ENCODE measurements around the gene EIPR1. TPM values are rescaled to one million over a fixed set of nuclear protein-coding genes. Genes with fewer than 3 reads are reported as not detected.
A peak's percentile ranks its signal among the peaks of the same experiment; 100 is the strongest.

EIPR1 gene
- total and polyA plus RNA-seq, 2 of the 13 experiments (the other 11 are each of a cell fraction or from before 2014, with no cell fraction given) = 70.0 to 96.3 TPM

DNA sequence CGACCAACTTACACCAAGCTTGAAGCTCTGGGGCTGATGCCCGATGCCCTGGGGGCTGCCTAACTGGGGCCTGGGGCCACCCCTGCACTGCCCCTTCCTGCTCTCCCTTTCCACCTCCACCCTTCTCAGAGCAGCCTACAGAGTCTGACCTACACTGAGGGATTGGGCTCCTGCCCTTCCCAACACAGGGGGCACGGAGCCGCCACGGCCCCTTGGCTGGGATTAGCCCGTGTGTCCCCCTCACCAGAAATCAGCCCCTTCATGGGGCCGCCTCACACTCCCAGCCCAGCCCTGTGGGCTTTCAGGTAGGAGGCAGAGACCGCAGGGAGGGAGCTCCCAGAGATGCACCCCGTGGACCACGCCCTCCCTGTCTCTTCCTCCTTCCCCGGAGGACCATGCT is 198.0 kb downstream of the EIPR1 start:
- FAIRE-seq (no peak), ATAC-seq (no peak)

DNA sequence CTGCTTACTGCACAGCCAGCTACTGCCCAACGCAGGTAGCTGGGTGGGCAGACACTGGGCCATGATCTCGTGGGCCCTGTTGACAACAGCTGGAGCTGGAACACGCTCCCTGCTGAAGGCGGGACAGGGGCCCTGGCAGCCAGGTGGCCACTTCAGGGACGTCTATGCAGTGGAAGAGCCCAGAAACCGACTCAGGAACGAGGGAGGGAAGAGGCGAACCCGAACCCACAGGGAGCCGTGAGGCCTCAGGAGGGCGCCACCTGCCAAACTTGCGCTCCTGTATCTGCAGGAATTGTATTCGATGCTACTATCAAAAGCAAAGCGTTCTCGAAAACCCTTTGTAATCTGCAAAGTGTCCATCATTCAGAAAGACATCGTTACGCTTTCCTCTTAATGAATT is 198.4 kb downstream of the EIPR1 start:
- no peaks in the 10 kb centered on the region; the same call in 1 of the 2 replicates for H4K20me1 ChIP-seq (ENCODE audit: insufficient read depth, low read length)
- H3K27ac ChIP-seq (ENCODE audit: extremely low read length, insufficient read depth, low read length) = no peak overlapping the region
- H3K9me3 ChIP-seq (ENCODE audit: low read length) = no peaks in the 10 kb centered on the region
- no TSS peak for BruUV-seq (replicated peaks)
- H3K4me1 ChIP-seq (ENCODE audit: insufficient read depth, low read length) = no peaks in the 10 kb centered on the region
- H3K27me3 ChIP-seq (ENCODE audit: control insufficient read depth in 1 of 2, insufficient read depth in 2 of 2, low read length in 2 of 2) = no peaks in the 10 kb centered on the region
- DNase-seq (ENCODE audit: low spot score) (no peak), FAIRE-seq (no peak), ATAC-seq (peak; percentile 20; the same call in 2 of the 3 replicates)
- no peak overlapping the region for H3K4me3 ChIP-seq (replicated peaks in 1 of 3; ENCODE audit: insufficient read depth in 1 of 3, low read depth in 2 of 3, low read length in 3 of 3)
- intact Hi-C loops (cut with micrococcal nuclease; ENCODE audit: unreplicated experiment) (no loop called here), in situ Hi-C loops (cut with HindIII; ENCODE audit: extremely low pct_ligation_motif_present, low pct_unique_long_range_greater_than_20kb) (no loop called here)
- H3K9ac ChIP-seq (ENCODE audit: insufficient read depth, low read depth, low read length) = no peak overlapping the region
- ChIA-PET POLR2A (no interaction called here), CTCF (ENCODE audit: low intra/inter-chr PET ratio, low total read pairs) (no interaction called here)
- H3K79me2 ChIP-seq (ENCODE audit: insufficient read depth, low read length) = no peaks in the 10 kb centered on the region
- H3K36me3 ChIP-seq (replicated peaks in 1 of 2; ENCODE audit: control insufficient read depth in 1 of 2, insufficient read depth in 2 of 2, low read length in 2 of 2) = peaks cover 4 to 8% of the 10 kb centered on the region in 2 experiments; a peak in 3 of 5 replicates
- WGBS (ENCODE audit: low lambda C conversion rate) = 92% methylated on average over 16 of the region's 17 CpGs
- no peak overlapping the region for H2AFZ ChIP-seq (ENCODE audit: low read length)
- H3K4me2 ChIP-seq (ENCODE audit: low read depth, low read length) = no peak overlapping the region
- no peak for TF ChIP-seq ZSCAN22 (CRISPR knock-in tag; IDR thresholded peaks at IDR 0.05)
- no peak for TF ChIP-seq XBP1 (CRISPR knock-in tag; IDR thresholded peaks at IDR 0.05)
- no peak for TF ChIP-seq ZKSCAN1 (IDR thresholded peaks at IDR 0.05; ENCODE audit: low read length)
- TF ChIP-seq STAG1 (CRISPR knock-in tag; IDR thresholded peaks at IDR 0.05) = peak; percentile 51
- TF ChIP-seq, protein P1, sequence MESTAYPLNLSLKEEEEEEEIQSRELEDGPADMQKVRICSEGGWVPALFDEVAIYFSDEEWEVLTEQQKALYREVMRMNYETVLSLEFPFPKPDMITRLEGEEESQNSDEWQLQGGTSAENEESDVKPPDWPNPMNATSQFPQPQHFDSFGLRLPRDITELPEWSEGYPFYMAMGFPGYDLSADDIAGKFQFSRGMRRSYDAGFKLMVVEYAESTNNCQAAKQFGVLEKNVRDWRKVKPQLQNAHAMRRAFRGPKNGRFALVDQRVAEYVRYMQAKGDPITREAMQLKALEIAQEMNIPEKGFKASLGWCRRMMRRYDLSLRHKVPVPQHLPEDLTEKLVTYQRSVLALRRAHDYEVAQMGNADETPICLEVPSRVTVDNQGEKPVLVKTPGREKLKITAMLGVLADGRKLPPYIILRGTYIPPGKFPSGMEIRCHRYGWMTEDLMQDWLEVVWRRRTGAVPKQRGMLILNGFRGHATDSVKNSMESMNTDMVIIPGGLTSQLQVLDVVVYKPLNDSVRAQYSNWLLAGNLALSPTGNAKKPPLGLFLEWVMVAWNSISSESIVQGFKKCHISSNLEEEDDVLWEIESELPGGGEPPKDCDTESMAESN (CRISPR knock-in tag; conservative IDR thresholded peaks at IDR 0.05) = no peak
- TF ChIP-seq ZNF17 (CRISPR knock-in tag; IDR thresholded peaks at IDR 0.05) = no peak
- no peak for TF ChIP-seq ZNF574 (CRISPR knock-in tag; IDR thresholded peaks at IDR 0.05)
- TF ChIP-seq, protein P2, sequence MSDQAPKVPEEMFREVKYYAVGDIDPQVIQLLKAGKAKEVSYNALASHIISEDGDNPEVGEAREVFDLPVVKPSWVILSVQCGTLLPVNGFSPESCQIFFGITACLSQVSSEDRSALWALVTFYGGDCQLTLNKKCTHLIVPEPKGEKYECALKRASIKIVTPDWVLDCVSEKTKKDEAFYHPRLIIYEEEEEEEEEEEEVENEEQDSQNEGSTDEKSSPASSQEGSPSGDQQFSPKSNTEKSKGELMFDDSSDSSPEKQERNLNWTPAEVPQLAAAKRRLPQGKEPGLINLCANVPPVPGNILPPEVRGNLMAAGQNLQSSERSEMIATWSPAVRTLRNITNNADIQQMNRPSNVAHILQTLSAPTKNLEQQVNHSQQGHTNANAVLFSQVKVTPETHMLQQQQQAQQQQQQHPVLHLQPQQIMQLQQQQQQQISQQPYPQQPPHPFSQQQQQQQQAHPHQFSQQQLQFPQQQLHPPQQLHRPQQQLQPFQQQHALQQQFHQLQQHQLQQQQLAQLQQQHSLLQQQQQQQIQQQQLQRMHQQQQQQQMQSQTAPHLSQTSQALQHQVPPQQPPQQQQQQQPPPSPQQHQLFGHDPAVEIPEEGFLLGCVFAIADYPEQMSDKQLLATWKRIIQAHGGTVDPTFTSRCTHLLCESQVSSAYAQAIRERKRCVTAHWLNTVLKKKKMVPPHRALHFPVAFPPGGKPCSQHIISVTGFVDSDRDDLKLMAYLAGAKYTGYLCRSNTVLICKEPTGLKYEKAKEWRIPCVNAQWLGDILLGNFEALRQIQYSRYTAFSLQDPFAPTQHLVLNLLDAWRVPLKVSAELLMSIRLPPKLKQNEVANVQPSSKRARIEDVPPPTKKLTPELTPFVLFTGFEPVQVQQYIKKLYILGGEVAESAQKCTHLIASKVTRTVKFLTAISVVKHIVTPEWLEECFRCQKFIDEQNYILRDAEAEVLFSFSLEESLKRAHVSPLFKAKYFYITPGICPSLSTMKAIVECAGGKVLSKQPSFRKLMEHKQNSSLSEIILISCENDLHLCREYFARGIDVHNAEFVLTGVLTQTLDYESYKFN (CRISPR knock-in tag; conservative IDR thresholded peaks at IDR 0.05) = no peak

More for the DNA sequence above, 198.0 kb downstream of the EIPR1 start:
- ChIA-PET POLR2A (no interaction called here), CTCF (ENCODE audit: low intra/inter-chr PET ratio, low total read pairs) (no interaction called here)
- Histone ChIP-seq H3K27me3 (ENCODE audit: control insufficient read depth in 1 of 2, insufficient read depth in 2 of 2, low read length in 2 of 2) (no peaks in the 10 kb centered on the region), H3K36me3 (replicated peaks in 1 of 2; ENCODE audit: control insufficient read depth in 1 of 2, insufficient read depth in 2 of 2, low read length in 2 of 2) (peaks cover 4 to 8% of the 10 kb centered on the region in 2 experiments; a peak in 3 of 5 replicates), H3K9ac (ENCODE audit: insufficient read depth, low read depth, low read length) (no peak overlapping the region), H4K20me1 (ENCODE audit: insufficient read depth, low read length) (no peaks in the 10 kb centered on the region; the same call in 1 of the 2 replicates), H3K79me2 (ENCODE audit: insufficient read depth, low read length) (no peaks in the 10 kb centered on the region), H2AFZ (ENCODE audit: low read length) (no peak overlapping the region), H3K27ac (ENCODE audit: extremely low read length, insufficient read depth, low read length) (no peak overlapping the region), H3K4me3 (replicated peaks in 1 of 3; ENCODE audit: insufficient read depth in 1 of 3, low read depth in 2 of 3, low read length in 3 of 3) (no peak overlapping the region), H3K4me1 (ENCODE audit: insufficient read depth, low read length) (no peaks in the 10 kb centered on the region), H3K9me3 (ENCODE audit: low read length) (no peaks in the 10 kb centered on the region), H3K4me2 (ENCODE audit: low read depth, low read length) (no peak overlapping the region)
- WGBS (ENCODE audit: low lambda C conversion rate) = 96% methylated on average over 11 of the region's 11 CpGs
- TF ChIP-seq FOXK2 (IDR thresholded peaks at IDR 0.05) (no peak), NFYB (CRISPR knock-in tag; IDR thresholded peaks at IDR 0.05) (no peak), EP300 (IDR thresholded peaks at IDR 0.05; ENCODE audit: low read depth in 2 of 2, low read length in 2 of 2) (no peak), EP300 (CRISPR knock-in tag; IDR thresholded peaks at IDR 0.05; ENCODE audit: borderline replicate concordance) (no peak), JDP2 (CRISPR knock-in tag; IDR thresholded peaks at IDR 0.05; ENCODE audit: borderline replicate concordance) (no peak), HDAC1 (CRISPR knock-in tag; IDR thresholded peaks at IDR 0.05) (no peak), HOXA5 (CRISPR knock-in tag; IDR thresholded peaks at IDR 0.05) (no peak), SMARCC2 (IDR thresholded peaks at IDR 0.05) (no peak)
- no TSS peak for BruUV-seq (replicated peaks)
- no peak for DNase-seq (ENCODE audit: low spot score)
- in situ Hi-C loops (cut with HindIII; ENCODE audit: extremely low pct_ligation_motif_present, low pct_unique_long_range_greater_than_20kb) = no loop called here
- intact Hi-C loops (cut with micrococcal nuclease; ENCODE audit: unreplicated experiment) = no loop called here

Measured in HepG2 (cell line).